ENCODE data around the gene ESPN.

ESPN gene

GRCh38 chr1:6499296-6499695 is 74.7 kb downstream of the ESPN start:
- DNase-seq: no peak

GRCh38 chr1:6500544-6501278 is 76.1 kb downstream of the ESPN start:
- DNase-seq: no peak

DNA sequence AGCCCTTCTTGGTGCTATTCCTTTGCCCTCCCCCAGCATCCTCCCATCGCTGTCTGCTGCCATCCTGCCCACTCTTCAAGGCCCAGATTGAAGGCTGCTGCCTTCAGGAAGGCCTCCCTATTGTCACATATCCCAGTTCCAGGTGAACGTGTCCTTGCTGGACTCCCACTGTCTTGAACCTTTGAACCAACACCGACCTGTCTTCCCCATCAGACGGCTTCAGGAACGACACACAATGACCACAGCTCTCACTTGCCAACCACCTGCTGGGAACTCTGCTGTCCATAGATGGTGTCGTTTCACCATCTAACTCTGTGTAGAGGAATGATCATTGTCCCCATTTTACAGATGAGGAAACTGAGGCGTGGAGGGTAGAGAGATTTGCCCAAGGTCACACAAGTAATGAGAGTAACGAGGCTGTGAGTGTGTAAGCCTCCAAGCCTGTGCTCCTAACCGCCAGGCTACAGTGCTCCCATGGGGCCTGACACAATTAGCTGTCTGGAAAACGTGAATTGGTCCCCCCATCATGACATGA is 76.8 kb downstream of the ESPN start:
- no peak for DNase-seq

- DNase-seq: no peak
These were observed 77.7 kb downstream of the ESPN start for GRCh38 chr1:6502000-6502891.

DNA sequence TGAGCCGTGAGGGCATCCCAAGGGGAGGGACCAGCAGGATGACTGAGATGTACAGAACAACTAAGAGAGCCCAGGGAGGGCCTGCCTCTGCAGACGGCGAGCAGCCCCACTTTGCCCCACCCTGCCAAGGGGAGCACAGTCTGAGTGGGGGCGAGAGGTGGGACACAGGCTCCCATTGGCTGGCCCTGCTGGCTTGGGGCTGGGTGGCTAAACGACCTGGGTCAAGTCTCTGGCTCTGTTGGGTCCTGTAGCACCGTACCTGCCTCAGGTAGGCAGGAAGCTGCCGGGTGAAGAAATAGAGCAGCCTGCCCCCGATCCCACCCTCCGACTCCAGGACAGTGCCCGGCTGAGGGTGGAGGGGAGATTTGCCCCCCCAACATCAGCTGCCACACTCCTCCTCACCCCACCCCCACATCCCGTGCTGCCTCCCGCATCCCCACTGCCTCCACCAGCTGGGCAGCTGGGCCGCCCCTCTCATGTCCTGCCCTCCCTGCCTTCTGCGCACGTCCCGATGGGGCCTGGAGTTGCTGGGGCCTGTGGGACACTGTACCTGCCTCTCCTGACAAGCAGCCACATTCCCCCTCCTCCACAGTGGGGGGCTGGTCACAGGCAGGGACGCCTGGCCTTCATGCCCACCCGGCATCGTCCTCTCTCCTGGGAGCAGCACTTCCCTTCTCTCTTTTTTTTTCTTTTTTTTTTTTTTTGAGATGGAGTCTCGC is 79.5 kb downstream of the ESPN start:
- no peak for DNase-seq

DNA sequence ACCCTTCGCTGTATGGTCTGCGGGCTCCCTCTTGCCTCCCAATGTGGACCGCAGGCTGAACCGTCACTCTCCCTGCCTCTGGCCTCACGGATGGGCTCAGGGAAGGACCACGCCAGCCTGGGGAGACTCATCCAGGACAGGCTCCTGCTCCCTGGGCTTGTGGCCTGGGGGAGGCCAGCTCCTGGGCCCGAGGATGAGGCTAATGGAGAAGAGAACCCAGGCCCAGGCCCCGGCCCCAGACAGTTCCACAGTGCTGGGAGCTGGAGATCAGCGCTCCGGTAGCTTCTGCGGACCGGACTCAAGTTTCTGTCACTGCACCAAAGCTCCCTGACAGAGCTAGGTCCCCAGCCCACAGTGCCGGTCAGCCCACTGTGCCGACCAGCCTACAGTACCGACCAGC is 80.3 kb downstream of the ESPN start:
- no peak for DNase-seq

DNA sequence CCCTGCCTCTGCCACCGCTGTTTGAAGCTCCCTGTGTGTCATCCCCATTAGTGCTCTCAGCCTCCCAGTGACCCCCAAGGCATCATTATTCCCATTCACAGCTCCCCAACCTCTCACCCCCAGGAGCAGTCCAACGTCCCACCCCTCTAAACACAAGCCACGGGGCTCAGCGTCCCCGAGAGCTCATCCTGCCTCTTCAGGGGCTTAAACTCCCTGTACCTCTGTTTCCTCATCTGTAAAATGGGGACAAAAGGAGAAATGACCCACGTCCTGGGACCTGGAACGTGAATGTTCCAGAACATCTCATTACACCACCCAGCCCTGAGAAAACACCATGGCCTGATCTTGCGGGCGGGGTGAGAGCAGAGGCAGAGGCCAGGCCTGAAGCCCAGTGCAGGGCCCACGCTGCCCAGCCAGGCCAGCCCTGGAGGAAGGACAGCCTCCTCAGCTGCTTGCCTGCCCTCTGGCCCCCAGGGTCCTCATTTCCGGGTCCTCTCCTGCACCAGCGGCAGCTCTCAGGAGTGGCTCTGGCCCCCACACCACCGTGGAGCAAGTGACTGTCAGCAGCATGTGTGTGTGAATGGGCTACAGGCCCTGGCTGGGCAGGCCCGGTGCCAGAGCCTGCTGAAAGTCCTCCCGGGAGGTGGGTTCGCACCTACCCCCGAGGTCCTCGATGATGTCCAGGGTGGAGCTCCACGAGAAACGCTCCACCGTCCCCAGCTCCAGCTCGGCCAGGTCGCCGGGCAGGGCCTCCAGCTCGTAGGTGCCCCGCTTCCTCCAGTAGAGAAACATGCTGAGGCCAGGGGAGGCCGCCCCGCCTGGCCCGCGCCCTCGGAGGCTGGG is 81.0 kb downstream of the ESPN start:
- DNase-seq: no peak

GRCh38 chr1:6506210-6507036 is 81.8 kb downstream of the ESPN start:
- no peak for DNase-seq

DNA sequence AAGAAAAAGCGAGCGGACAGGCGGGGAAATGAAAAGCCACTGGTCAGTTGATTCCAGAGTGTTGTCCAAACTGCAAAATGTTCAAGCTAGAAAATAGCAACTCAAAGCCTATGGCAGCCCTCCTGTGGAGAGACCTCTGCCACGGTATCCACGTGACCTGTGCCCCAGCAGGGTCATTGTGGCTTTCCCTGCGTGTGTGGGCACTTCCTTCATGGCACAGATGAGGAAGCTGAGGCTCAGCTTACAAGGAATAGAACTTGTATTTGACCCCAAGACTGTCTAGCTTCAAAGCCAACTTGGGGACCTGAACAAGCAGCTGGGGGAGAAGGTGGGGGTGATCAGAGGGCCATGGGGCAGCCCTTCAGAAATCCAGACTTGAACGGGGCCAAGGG is 82.5 kb downstream of the ESPN start:
- DNase-seq: no peak

- DNase-seq: no peak
These were observed 82.9 kb downstream of the ESPN start for GRCh38 chr1:6507461-6507911.

DNA sequence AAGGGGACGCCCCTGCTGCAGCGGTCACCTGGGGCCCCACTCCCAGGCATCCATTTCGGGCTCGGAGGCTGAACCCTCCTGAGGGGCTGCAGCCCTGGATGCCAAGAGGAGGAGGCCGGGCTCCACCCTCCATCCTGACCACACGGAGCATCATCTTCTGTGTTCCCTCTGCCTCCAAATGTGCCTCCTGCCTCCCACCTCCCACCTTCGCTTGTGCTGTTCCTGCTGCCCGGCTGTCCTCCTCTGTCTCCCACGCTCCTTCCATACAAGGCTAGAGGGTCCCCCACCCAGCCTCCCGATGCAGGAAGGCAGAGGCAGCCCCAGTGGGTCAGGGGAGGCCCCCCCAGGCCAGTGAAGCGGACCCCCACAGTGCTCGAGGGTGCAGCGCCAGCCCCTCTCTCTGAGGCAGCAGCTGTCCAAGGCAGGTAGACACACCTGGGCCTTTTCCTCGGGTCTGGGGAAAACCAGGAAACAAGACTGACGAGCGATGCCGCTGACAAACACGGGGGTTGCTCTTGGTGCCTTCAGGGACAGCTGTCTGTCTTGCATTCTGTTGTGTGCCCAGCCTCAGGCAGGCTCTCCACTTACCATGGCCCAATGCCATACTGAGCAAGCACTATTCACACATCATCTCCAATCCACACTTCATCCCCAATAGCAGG is 83.7 kb downstream of the ESPN start:
- DNase-seq: no peak

- DNase-seq: no peak
These were observed 84.2 kb downstream of the ESPN start for GRCh38 chr1:6508816-6509189.

GRCh38 chr1:6509220-6509918 is 84.8 kb downstream of the ESPN start:
- DNase-seq: no peak

DNA sequence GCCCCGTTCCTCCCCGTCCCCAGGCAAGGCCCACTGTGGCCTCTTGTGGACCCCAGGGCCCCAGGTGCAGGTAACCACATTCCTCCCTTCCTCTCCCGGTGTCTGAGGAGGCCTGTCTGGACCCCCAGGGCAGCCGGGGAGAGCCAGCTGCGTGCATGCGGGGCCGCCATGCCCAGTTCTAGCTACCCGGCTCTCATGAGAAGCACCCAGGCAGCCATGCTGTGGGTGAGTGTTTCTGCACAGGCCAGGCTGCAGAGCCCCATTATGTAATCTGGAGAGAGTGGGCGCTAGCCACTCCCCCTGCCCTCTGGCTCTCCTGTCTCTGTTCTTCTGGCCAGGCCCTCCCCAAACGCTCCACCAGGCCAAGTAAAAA is 85.3 kb downstream of the ESPN start:
- no peak for DNase-seq

- no peak for DNase-seq
These were observed 85.9 kb downstream of the ESPN start for GRCh38 chr1:6510493-6510892.
